HCT116 (cell line): ENCODE measurements around the gene TRMT2A. TPM values are rescaled to one million over a fixed set of nuclear protein-coding genes. Genes with fewer than 3 reads are reported as not detected.

ENCODE experiments used
- ATAC-seq: fragments of 200-7000 bp; cut with Tn5 transposase; 2 replicates; pipeline ENCODE4 v1.9.1; 2020; ENCODE audit warnings: mild to moderate bottlenecking, moderate library complexity
- BruUV-seq: library from RNA; stranded (reverse); fragments of 400-500 nt; replicated peaks from 2 replicates; lab custom pipeline; 2021; lab: Mats Ljungman, UMichigan
- CTCF ChIA-PET: fragments of 300-600 bp; sonication (Branson Sonifier 250); formaldehyde crosslinking; loops from one replicate; lab custom pipeline; 2021; ENCODE audit warnings: antibody characterized with exemption; lab: Charles Lee
- POLR2A ChIA-PET: fragments of 300-600, 350-600 bp; sonication (Branson Sonifier 250); formaldehyde crosslinking; loops from one replicate; lab custom pipeline; 2021; ENCODE audit warnings: antibody characterized with exemption; lab: Charles Lee
- RAD21 ChIA-PET, 2 experiments: fragments of 300-600 bp; sonication (Branson Sonifier 250); formaldehyde crosslinking; loops; one replicate each; lab custom pipeline; 2023; ENCODE audit warnings: low total read pairs in 2 of 2; ENCODE audit not compliant: uncharacterized antibody in 2 of 2, unreplicated experiment in 2 of 2, low non-redundant PET in 1 of 2; lab: Charles Lee
- DNase-seq: peaks from one replicate; pipeline ENCODE4 v3.0.0-alpha.2; 2010; ENCODE audit warnings: low read depth, low spot score
- H2AFZ ChIP-seq: fragments of 200-600 bp; shearing (Covaris generic), sonication (generic); 2 replicates; pipeline ENCODE4 v1.6.1; 2017; ENCODE audit warnings: low read depth, mixed run types, mixed read lengths, antibody characterized with exemption, low read length; ENCODE audit not compliant: poor library complexity, severe bottlenecking
- H3K27ac ChIP-seq: 2 replicates; pipeline ENCODE4 v1.5.1; 2012; ENCODE audit warnings: low read depth, low read length
- H3K27me3 ChIP-seq: fragments of 200-600 bp; sonication (generic); 2 replicates; pipeline ENCODE4 v1.6.1; 2016; ENCODE audit warnings: mixed run types, low read length, mixed read lengths; ENCODE audit not compliant: insufficient read depth
- H3K36me3 ChIP-seq, 2 experiments: fragments of 200-500 bp in 1 of 2; fragments of 200-600 bp in 1 of 2; sonication (Bioruptor generic) in 1 of 2; sonication (generic) in 1 of 2; 2 replicates each; pipeline versions ENCODE4 v1.5.1 to v1.6.1; 2014 to 2016; ENCODE audit warnings: low read length in 2 of 2, inconsistent platforms in 1 of 2, mixed read lengths in 1 of 2, mixed run types in 1 of 2; ENCODE audit not compliant: insufficient read depth in 2 of 2, control insufficient read depth in 1 of 2
- H3K4me1 ChIP-seq, 2 experiments: fragments of 200-600 bp in 1 of 2; sonication (generic) in 1 of 2; 2 replicates each; pipeline versions ENCODE4 v1.5.1 to v1.6.1; 2012 to 2017; ENCODE audit warnings: low read length in 2 of 2, inconsistent platforms in 1 of 2, mild to moderate bottlenecking in 1 of 2, mixed read lengths in 1 of 2, mixed run types in 1 of 2, moderate library complexity in 1 of 2; ENCODE audit not compliant: insufficient read depth in 2 of 2, control insufficient read depth in 1 of 2
- H3K4me2 ChIP-seq: fragments of 200-600 bp; sonication (generic); 2 replicates; pipeline ENCODE4 v1.6.1; 2017; ENCODE audit warnings: mixed run types, low read length, mixed read lengths
- H3K4me3 ChIP-seq, 2 experiments: fragments of 200-600 bp in 1 of 2; sonication (generic) in 1 of 2; replicated peaks in 1 of 2; 2 replicates each; pipeline ENCODE4 v1.5.1; 2011 to 2016; ENCODE audit warnings: low read length in 2 of 2, control low read depth in 1 of 2, low read depth in 1 of 2, mild to moderate bottlenecking in 1 of 2, mixed read lengths in 1 of 2, mixed run types in 1 of 2
- H3K79me2 ChIP-seq: fragments of 200-600 bp; sonication (generic); 2 replicates; pipeline ENCODE4 v1.6.1; 2017; ENCODE audit warnings: mild to moderate bottlenecking, mixed run types, low read length, moderate library complexity, mixed read lengths; ENCODE audit not compliant: insufficient read depth
- H3K9ac ChIP-seq: fragments of 200-600 bp; sonication (generic); 2 replicates; pipeline ENCODE4 v1.6.1; 2016; ENCODE audit warnings: low read length, mixed read lengths
- H3K9me2 ChIP-seq: fragments of 200-600 bp; sonication (generic), shearing (Covaris generic); 2 replicates; pipeline ENCODE4 v1.6.1; 2017; ENCODE audit warnings: mixed run types, mild to moderate bottlenecking, moderate library complexity; ENCODE audit not compliant: insufficient read depth
- H3K9me3 ChIP-seq, 2 experiments: fragments of 200-500 bp in 1 of 2; fragments of 200-600 bp in 1 of 2; sonication (Bioruptor generic) in 1 of 2; sonication (generic) in 1 of 2; 2 replicates each; pipeline ENCODE4 v1.6.1; 2014 to 2017; ENCODE audit warnings: low read length in 2 of 2, mixed read lengths in 2 of 2, inconsistent platforms in 1 of 2, low read depth in 1 of 2, mild to moderate bottlenecking in 1 of 2, mixed run types in 1 of 2, moderate library complexity in 1 of 2; ENCODE audit not compliant: control insufficient read depth in 1 of 2, insufficient read depth in 1 of 2
- H4K20me1 ChIP-seq: fragments of 200-600 bp; sonication (generic), shearing (Covaris generic); 2 replicates; pipeline ENCODE4 v1.6.1; 2017; ENCODE audit warnings: mixed run types, mild to moderate bottlenecking, moderate library complexity; ENCODE audit not compliant: insufficient read depth
- JUND ChIP-seq: IDR thresholded peaks from 2 replicates; pipeline ENCODE4 v1.6.1; 2012
- POLR2AphosphoS5 ChIP-seq: IDR thresholded peaks from 2 replicates; pipeline ENCODE4 v1.6.1; 2011; ENCODE audit warnings: mild to moderate bottlenecking, low read depth, low read length, moderate library complexity
- RAD21 ChIP-seq: IDR thresholded peaks from 2 replicates; pipeline ENCODE4 v1.6.1; 2012; ENCODE audit warnings: low read depth, mild to moderate bottlenecking
- SIN3A ChIP-seq: IDR thresholded peaks from 2 replicates; pipeline ENCODE4 v1.6.1; 2012; ENCODE audit warnings: low read depth
- SRF ChIP-seq: IDR thresholded peaks from 2 replicates; pipeline ENCODE4 v1.6.1; 2012; ENCODE audit warnings: low read depth
- YY1 ChIP-seq: IDR thresholded peaks from 2 replicates; pipeline ENCODE4 v1.6.1; 2011; ENCODE audit warnings: low read length, low read depth, moderate library complexity, mild to moderate bottlenecking; ENCODE audit not compliant: insufficient replicate concordance; ENCODE audit errors: extremely low read depth
- ZFX ChIP-seq: fragments of 450-650 bp; IDR thresholded peaks from 2 replicates; pipeline ENCODE4 v1.6.1; 2017
- intact Hi-C: fragments of 100-400 bp; cut with micrococcal nuclease; formaldehyde crosslinking; loops from 2 replicates; pipeline ENCODE4 v1.10.0; 2022
- total RNA-seq: library from RNA; stranded (reverse); gene quantifications from one replicate; pipeline ENCODE4 v1.2.1, GENCODE V29; 2021; ENCODE audit not compliant: unreplicated experiment
- TF ChIP-seq, protein P1 (sequence below): IDR thresholded peaks from 2 replicates; pipeline ENCODE4 v1.6.1; 2012
- TF ChIP-seq, protein P2 (sequence below), 3 experiments: fragments of 200-600 bp in 1 of 3; sonication (generic) in 1 of 3; IDR thresholded peaks in 2 of 3; conservative IDR thresholded peaks in 1 of 3; 2 replicates each; pipeline ENCODE4 v1.5.1; 2012 to 2017; ENCODE audit warnings: low read depth in 2 of 3, low read length in 2 of 3, antibody characterized with exemption in 1 of 3, borderline replicate concordance in 1 of 3, control low read depth in 1 of 3, mild to moderate bottlenecking in 1 of 3, mixed read lengths in 1 of 3, mixed run types in 1 of 3, moderate library complexity in 1 of 3; ENCODE audit not compliant: insufficient read depth in 1 of 3
- TF ChIP-seq, protein P3 (sequence below): IDR thresholded peaks from 2 replicates; pipeline ENCODE4 v1.6.1; 2011; ENCODE audit warnings: mild to moderate bottlenecking, low read length, moderate library complexity; ENCODE audit not compliant: insufficient replicate concordance; ENCODE audit errors: extremely low read depth

Gene TRMT2A
- total RNA-seq, 1 experiment from 2014 or later: 67.3 TPM

DNA sequence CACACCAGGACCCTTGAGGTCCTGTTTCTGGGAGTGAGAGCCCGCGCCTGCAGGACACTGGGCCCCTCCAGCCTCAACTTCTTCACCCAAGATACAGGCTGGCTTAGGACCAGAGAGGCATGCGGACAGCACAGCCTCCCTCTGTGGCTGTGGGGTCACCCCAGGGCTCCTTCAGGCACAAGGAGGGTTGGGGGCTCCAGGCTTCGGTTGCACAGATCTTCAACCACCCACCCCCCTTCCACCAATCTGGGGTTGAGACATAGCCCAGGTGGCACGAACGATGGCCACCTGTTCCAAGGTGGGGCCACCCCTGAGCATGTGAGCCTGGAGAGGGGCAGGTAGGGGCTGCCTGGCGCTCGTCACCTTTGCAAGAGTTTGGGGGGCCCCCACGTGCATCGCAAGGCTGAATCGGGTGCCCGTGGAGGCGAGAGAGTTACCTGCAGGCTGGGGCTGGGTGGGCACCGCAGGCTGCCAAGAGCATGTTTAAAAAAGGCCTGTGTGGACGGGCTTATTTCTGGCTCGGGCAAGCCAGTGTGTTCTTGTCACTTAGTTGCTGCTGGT lies 15.7 kb upstream of the TRMT2A start:
- no peaks in the 10 kb centered on the region for H4K20me1 ChIP-seq
- RAD21 ChIA-PET: no interaction called here
- no peak overlapping the region for H2AFZ ChIP-seq
- H3K27ac ChIP-seq: peak overlapping the region; percentile 74
- CTCF ChIA-PET: no interaction called here
- intact Hi-C loops: no loop called here
- no peaks in the 10 kb centered on the region for H3K9me3 ChIP-seq
- H3K79me2 ChIP-seq: peaks cover 60% of the 10 kb centered on the region
- no peak for DNase-seq
- H3K9me2 ChIP-seq: no peaks in the 10 kb centered on the region
- peak overlapping the region; percentile 89 for H3K9ac ChIP-seq
- POLR2A ChIA-PET: no interaction called here
- no peak for TF ChIP-seq SIN3A
- no peak for TF ChIP-seq YY1
- TF ChIP-seq, protein P1, sequence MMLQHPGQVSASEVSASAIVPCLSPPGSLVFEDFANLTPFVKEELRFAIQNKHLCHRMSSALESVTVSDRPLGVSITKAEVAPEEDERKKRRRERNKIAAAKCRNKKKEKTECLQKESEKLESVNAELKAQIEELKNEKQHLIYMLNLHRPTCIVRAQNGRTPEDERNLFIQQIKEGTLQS: no peak
- H3K4me2 ChIP-seq: peak overlapping the region; percentile 96
- peaks cover 0 to 6% of the 10 kb centered on the region in 2 experiments; a peak in 1 of 4 replicates for H3K36me3 ChIP-seq
- ATAC-seq: no peak
- H3K27me3 ChIP-seq: no peaks in the 10 kb centered on the region
- H3K4me1 ChIP-seq: peaks cover 16 to 41% of the 10 kb centered on the region in 2 experiments; a peak in 3 of 4 replicates
- peak overlapping the region; percentile 80 to 92 for H3K4me3 ChIP-seq
- no TSS peak for BruUV-seq

DNA sequence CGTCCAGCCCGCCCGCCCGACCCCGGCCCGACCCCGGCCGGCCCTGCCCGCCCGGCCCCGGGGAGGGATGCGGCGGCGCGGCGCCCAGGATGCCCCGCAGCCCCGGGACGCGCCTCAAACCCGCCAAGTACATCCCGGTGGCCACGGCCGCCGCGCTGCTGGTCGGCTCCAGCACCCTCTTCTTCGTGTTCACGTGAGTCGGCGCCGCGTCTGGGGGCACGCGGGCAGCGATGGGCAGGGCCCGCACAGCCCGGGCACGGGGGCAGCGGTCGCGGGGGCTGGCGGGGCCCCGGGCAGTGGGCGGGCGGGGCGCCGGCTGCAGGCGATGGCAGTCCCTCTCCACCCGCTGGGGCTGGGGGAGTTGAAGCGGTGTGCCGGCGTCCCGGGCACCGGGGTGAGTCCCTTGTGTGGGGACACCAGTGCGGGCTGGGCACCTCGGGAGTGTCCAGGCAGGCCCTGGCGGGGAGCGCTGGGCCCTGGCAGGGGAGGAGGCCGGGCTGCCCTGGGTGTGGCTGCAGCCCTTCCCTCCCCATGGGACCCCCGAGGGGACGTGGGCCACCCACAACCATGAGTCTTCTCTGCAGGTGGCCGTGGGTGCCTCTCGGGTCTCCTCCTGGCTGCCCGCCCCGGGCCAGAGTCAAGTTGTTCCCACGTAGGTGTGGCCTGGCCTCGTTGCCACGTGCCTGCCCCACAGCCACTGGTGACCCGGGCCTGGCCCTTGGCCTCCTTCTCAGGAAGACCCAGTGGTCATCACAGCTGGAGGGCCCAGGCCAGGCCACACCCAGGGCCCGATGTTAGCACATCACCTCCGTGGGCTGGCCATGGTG lies 15.0 kb upstream of the TRMT2A start:
- H3K27ac ChIP-seq: peak overlapping the region; percentile 74
- TF ChIP-seq, protein P2, sequence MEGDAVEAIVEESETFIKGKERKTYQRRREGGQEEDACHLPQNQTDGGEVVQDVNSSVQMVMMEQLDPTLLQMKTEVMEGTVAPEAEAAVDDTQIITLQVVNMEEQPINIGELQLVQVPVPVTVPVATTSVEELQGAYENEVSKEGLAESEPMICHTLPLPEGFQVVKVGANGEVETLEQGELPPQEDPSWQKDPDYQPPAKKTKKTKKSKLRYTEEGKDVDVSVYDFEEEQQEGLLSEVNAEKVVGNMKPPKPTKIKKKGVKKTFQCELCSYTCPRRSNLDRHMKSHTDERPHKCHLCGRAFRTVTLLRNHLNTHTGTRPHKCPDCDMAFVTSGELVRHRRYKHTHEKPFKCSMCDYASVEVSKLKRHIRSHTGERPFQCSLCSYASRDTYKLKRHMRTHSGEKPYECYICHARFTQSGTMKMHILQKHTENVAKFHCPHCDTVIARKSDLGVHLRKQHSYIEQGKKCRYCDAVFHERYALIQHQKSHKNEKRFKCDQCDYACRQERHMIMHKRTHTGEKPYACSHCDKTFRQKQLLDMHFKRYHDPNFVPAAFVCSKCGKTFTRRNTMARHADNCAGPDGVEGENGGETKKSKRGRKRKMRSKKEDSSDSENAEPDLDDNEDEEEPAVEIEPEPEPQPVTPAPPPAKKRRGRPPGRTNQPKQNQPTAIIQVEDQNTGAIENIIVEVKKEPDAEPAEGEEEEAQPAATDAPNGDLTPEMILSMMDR (IDR thresholded peaks at IDR 0.05 in 2 of 3, conservative IDR thresholded peaks at IDR 0.05 in 1 of 3; ENCODE audit: borderline replicate concordance in 1 of 3, insufficient read depth in 1 of 3, low read depth in 2 of 3, low read length in 2 of 3): no peak
- TF ChIP-seq ZFX: peak; percentile 69; the same call in 1 of the 2 replicates
- TF ChIP-seq SRF: no peak
- TF ChIP-seq, protein P3, sequence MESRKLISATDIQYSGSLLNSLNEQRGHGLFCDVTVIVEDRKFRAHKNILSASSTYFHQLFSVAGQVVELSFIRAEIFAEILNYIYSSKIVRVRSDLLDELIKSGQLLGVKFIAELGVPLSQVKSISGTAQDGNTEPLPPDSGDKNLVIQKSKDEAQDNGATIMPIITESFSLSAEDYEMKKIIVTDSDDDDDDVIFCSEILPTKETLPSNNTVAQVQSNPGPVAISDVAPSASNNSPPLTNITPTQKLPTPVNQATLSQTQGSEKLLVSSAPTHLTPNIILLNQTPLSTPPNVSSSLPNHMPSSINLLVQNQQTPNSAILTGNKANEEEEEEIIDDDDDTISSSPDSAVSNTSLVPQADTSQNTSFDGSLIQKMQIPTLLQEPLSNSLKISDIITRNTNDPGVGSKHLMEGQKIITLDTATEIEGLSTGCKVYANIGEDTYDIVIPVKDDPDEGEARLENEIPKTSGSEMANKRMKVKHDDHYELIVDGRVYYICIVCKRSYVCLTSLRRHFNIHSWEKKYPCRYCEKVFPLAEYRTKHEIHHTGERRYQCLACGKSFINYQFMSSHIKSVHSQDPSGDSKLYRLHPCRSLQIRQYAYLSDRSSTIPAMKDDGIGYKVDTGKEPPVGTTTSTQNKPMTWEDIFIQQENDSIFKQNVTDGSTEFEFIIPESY: no peak
- no peak for TF ChIP-seq RAD21
- TF ChIP-seq YY1: no peak
- no peak for TF ChIP-seq JUND
- no peak for TF ChIP-seq POLR2AphosphoS5

More for the DNA sequence above, 15.0 kb upstream of the TRMT2A start:
- intact Hi-C loops: no loop called here
- ATAC-seq (peak; percentile 4), DNase-seq (no peak)
- BruUV-seq: no TSS peak
- H3K9me2 ChIP-seq: no peaks in the 10 kb centered on the region
- H4K20me1 ChIP-seq: no peaks in the 10 kb centered on the region
- ChIA-PET POLR2A (no interaction called here), RAD21 (no interaction called here), CTCF (no interaction called here)
- H3K27me3 ChIP-seq: no peaks in the 10 kb centered on the region
- peaks cover 53% of the 10 kb centered on the region for H3K79me2 ChIP-seq
- peaks cover 16 to 34% of the 10 kb centered on the region in 2 experiments; a peak in 3 of 4 replicates for H3K4me1 ChIP-seq
- peak overlapping the region; percentile 80 to 92 for H3K4me3 ChIP-seq
- H3K9me3 ChIP-seq: no peaks in the 10 kb centered on the region
- H3K4me2 ChIP-seq: peak overlapping the region; percentile 96
- H2AFZ ChIP-seq: no peak overlapping the region
- H3K36me3 ChIP-seq: peaks cover 0 to 6% of the 10 kb centered on the region in 2 experiments; a peak in 2 of 4 replicates
- H3K9ac ChIP-seq: peak overlapping the region; percentile 89
